GM21447 (cell line): Measurements from ENCODE around the gene CLCN1.

Experiments used
- ATAC-seq: cut with Tn5 transposase; IDR thresholded peaks from one replicate; pipeline ENCODE4 v1.9.1; 2021; ENCODE audit not compliant: unreplicated experiment

Gene CLCN1

GRCh38 chr7:143362131-143363015 lies 46.5 kb downstream of the CLCN1 start, which contains the start of gene FAM131B:
Gene FAM131B, minus strand, starts transcription at chr7:143362713. Its CDS starts 110 bp downstream, at chr7:143362603.
- ATAC-seq: no peak

GRCh38 chr7:143363016-143363937 lies 47.4 kb downstream of the CLCN1 start:
- ATAC-seq: no peak

- ATAC-seq: no peak
Observed at GRCh38 chr7:143367972-143368371, 52.1 kb downstream of the CLCN1 start.

- no peak for ATAC-seq
Observed at GRCh38 chr7:143368387-143368786, 52.5 kb downstream of the CLCN1 start.

- ATAC-seq: no peak
Observed at GRCh38 chr7:143369678-143370651, 54.1 kb downstream of the CLCN1 start.

GRCh38 chr7:143372070-143372469 lies 56.2 kb downstream of the CLCN1 start:
- ATAC-seq: no peak

- ATAC-seq: no peak
Observed at GRCh38 chr7:143373255-143373794, 57.4 kb downstream of the CLCN1 start.

GRCh38 chr7:143374561-143374960 lies 58.6 kb downstream of the CLCN1 start:
- no peak for ATAC-seq

GRCh38 chr7:143375298-143376034 lies 59.6 kb downstream of the CLCN1 start:
- no peak for ATAC-seq

GRCh38 chr7:143376396-143376795 lies 60.5 kb downstream of the CLCN1 start:
- no peak for ATAC-seq

GRCh38 chr7:143379611-143380259 lies 63.8 kb downstream of the CLCN1 start:
- ATAC-seq: peak; percentile 5

- peak; percentile 68 for ATAC-seq
Observed at GRCh38 chr7:143380260-143380645, 64.3 kb downstream of the CLCN1 start.

- peak; percentile 69 for ATAC-seq
Observed at GRCh38 chr7:143380646-143381426, 64.9 kb downstream of the CLCN1 start, which contains the start of gene ZYX. Gene ZYX, plus strand, starts transcription at chr7:143381345. Its CDS starts 227 bp downstream, at chr7:143381572.

- ATAC-seq: peak; percentile 8
Observed at GRCh38 chr7:143381427-143382125, 65.7 kb downstream of the CLCN1 start.

GRCh38 chr7:143382126-143382790 lies 66.3 kb downstream of the CLCN1 start:
- ATAC-seq: no peak

- no peak for ATAC-seq
Observed at GRCh38 chr7:143382791-143383641, 67.1 kb downstream of the CLCN1 start.
